Thymus (tissue), 11 donors: ENCODE results near the gene TSTD2. TPM values are rescaled to one million over a fixed set of nuclear protein-coding genes. Genes with fewer than 3 reads are reported as not detected.

Experiments used
- DNase-seq, 9 donors: peaks; one replicate each; pipeline ENCODE4 v3.0.0-alpha.2; 2013; ENCODE audit warnings: low spot score in 9 of 9, low read depth in 6 of 9, missing footprints in 1 of 9
- H3K27ac ChIP-seq, 2 donors: one replicate each; pipeline ENCODE4 v1.5.1; 2013; ENCODE audit warnings: control low read depth in 1 of 2, low read depth in 1 of 2, low read length in 1 of 2, mild to moderate bottlenecking in 1 of 2, moderate library complexity in 1 of 2
- H3K27me3 ChIP-seq, 2 donors: one replicate each; pipeline ENCODE4 v1.5.1; 2013; ENCODE audit warnings: low read length in 1 of 2; ENCODE audit not compliant: control insufficient read depth in 2 of 2, insufficient read depth in 1 of 2
- H3K36me3 ChIP-seq, 2 donors: one replicate each; pipeline ENCODE4 v1.5.1; 2013; ENCODE audit warnings: low read length in 1 of 2, mild to moderate bottlenecking in 1 of 2, moderate library complexity in 1 of 2; ENCODE audit not compliant: control insufficient read depth in 2 of 2, insufficient read depth in 2 of 2
- H3K4me1 ChIP-seq, 2 donors: one replicate each; pipeline ENCODE4 v1.5.1; 2013; ENCODE audit warnings: low read length in 2 of 2; ENCODE audit not compliant: control insufficient read depth in 2 of 2, insufficient read depth in 2 of 2
- H3K4me3 ChIP-seq, 2 donors: one replicate each; pipeline ENCODE4 v1.5.1; 2013; ENCODE audit warnings: low read length in 2 of 2, control low read depth in 1 of 2, mild to moderate bottlenecking in 1 of 2
- H3K9me3 ChIP-seq, 2 donors: one replicate each; pipeline ENCODE4 v1.5.1; 2013; ENCODE audit warnings: low read length in 1 of 2, mild to moderate bottlenecking in 1 of 2; ENCODE audit not compliant: control insufficient read depth in 2 of 2, insufficient read depth in 1 of 2
- WGBS: extraction: QIAGEN DNeasy Blood & Tissue Kit; methylation state at CpG from one replicate; pipeline ENCODE4 v1.1.7; 2013; 5-methylcytosine and 5-hydroxymethylcytosine counted together
- polyA plus RNA-seq: library from polyadenylated mRNA; stranded (reverse); fragments of 200-250 nt; gene quantifications from one replicate; pipeline ENCODE4 v1.2.3, GENCODE V29; 2013
- total RNA-seq: library from RNA; stranded (reverse); fragments of 120-200 nt; gene quantifications from one replicate; pipeline ENCODE4 v1.2.4, GENCODE V29; 2013
- donor health status: healthy.

TSTD2 gene
- total and polyA plus RNA-seq, 2 donors, result 16.0 to 19.6 TPM

DNA sequence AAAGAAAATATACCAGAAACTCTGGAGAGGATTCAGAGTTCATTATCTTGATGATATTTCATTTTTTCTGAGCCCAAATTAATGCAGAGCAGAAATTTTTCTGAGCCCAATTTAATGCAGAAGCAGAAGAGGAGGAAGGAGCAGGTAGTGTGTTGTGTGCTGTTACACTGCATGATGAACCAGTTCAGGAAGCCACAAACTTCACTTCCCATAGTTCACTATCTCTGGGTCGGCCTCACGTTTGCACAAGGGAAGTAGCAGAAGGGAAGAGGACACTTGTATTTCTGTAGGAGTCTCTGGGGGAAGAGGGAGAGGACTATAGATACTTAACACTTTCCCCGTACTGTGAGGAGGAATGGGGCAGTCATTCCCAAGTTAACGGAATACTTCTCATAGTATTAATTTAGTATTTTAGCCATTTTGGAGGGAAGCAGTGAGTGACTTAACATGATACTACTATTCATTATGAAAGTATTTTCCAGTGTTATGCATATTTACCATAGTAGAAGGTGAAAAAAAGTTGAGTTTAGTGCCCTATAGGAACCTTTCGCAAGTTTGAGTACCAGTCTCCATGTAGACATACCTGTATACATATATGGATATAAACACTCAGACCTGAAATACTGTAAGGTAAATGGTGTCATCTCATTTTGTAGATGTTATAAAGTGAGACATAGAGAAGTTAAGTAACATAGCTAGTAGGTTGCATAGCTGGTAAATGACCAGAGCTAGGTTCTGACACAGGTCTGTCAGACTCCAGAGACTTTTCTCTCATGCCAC, 33.9 kb upstream of the TSTD2 start:
- DNase-seq, result peak in 1 of 9 donors; percentile 2
- Histone ChIP-seq H3K4me1 (no peaks in the 10 kb centered on the region), H3K4me3 (no peak overlapping the region), H3K36me3 (peaks cover 47 to 86% of the 10 kb centered on the region in 2 donors), H3K27ac (no peak overlapping the region), H3K9me3 (no peaks in the 10 kb centered on the region), H3K27me3 (no peaks in the 10 kb centered on the region)
- 64% methylated on average over 5 of the region's 5 CpGs for WGBS

- H3K27ac ChIP-seq, result no peak overlapping the region
- peaks cover 46 to 81% of the 10 kb centered on the region in 2 donors for H3K36me3 ChIP-seq
- DNase-seq, result no peak
- no peaks in the 10 kb centered on the region for H3K9me3 ChIP-seq
- whole genome bisulfite sequencing, result 95% methylated on average over 3 of the region's 3 CpGs
- H3K4me3 ChIP-seq, result no peak overlapping the region
- H3K4me1 ChIP-seq, result no peaks in the 10 kb centered on the region
- H3K27me3 ChIP-seq, result no peaks in the 10 kb centered on the region
These were observed 32.6 kb upstream of the TSTD2 start for GRCh38 chr9:97665742-97666141.

GRCh38 chr9:97660847-97661246, 27.7 kb upstream of the TSTD2 start:
- Histone ChIP-seq H3K4me3 (no peak overlapping the region), H3K27ac (no peak overlapping the region), H3K27me3 (no peaks in the 10 kb centered on the region), H3K9me3 (no peaks in the 10 kb centered on the region), H3K4me1 (no peaks in the 10 kb centered on the region), H3K36me3 (peaks cover 45 to 74% of the 10 kb centered on the region in 2 donors)
- WGBS, result over 99% methylated on average over 2 of the region's 2 CpGs
- no peak for DNase-seq

DNA sequence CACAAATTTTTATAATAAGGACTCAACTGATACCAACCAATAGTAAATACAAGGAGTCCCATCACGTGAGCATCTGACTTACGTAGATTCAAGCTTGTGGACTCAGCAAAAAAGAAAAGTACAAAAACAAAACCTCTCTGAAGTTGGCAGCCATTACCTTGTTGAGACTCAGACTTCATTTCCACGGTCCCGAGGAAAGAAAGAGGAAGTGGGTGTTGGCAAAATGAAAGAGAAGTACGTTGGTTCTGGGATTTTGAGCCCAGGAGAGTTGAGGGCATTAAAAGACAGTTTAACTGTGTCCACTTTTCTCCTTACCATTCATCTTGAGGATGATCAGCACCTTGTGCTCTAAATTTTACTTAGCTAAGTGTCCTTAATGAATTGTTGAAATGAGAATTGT, 27.2 kb upstream of the TSTD2 start:
- H3K9me3 ChIP-seq, result no peaks in the 10 kb centered on the region
- WGBS, result 78% methylated on average over 5 of the region's 5 CpGs
- no peak overlapping the region for H3K4me3 ChIP-seq
- H3K36me3 ChIP-seq, result peaks cover 44 to 75% of the 10 kb centered on the region in 2 donors
- no peaks in the 10 kb centered on the region for H3K27me3 ChIP-seq
- peak in 1 of 9 donors; percentile 3 for DNase-seq
- no peaks in the 10 kb centered on the region for H3K4me1 ChIP-seq
- no peak overlapping the region for H3K27ac ChIP-seq

GRCh38 chr9:97659771-97660170, 26.6 kb upstream of the TSTD2 start:
- H3K27me3 ChIP-seq, result no peaks in the 10 kb centered on the region
- H3K4me1 ChIP-seq, result no peaks in the 10 kb centered on the region
- H3K27ac ChIP-seq, result no peak overlapping the region
- H3K9me3 ChIP-seq, result no peaks in the 10 kb centered on the region
- peaks cover 38 to 74% of the 10 kb centered on the region in 2 donors for H3K36me3 ChIP-seq
- no peak overlapping the region for H3K4me3 ChIP-seq
- no peak for DNase-seq
- WGBS, result 99% methylated on average over 3 of the region's 3 CpGs

DNA sequence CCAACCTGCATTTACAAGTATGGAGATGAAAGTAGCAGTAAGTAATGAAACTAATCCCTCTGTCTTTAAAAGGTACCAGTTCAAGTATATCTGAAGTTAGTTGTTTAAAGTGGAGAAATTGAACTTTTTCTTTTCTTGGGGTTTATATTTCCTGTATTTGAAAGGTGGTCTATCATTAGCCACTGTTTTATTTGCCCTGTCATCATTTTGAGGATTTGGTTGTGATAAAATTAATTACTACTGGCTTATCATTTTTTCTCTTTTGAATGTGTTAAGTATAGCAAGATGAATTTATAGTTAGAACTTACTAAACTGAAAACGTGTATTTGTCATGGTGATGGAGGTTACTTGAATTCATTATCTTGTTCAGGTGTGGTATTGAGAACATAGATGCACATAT, 25.5 kb upstream of the TSTD2 start:
- no peak overlapping the region for H3K27ac ChIP-seq
- H3K9me3 ChIP-seq, result no peaks in the 10 kb centered on the region
- no peaks in the 10 kb centered on the region for H3K4me1 ChIP-seq
- 97% methylated on average over 1 of the region's 1 CpG for WGBS
- H3K27me3 ChIP-seq, result no peaks in the 10 kb centered on the region
- no peak for DNase-seq
- no peak overlapping the region for H3K4me3 ChIP-seq
- peaks cover 31 to 70% of the 10 kb centered on the region in 2 donors for H3K36me3 ChIP-seq

- H3K27ac ChIP-seq, result no peak overlapping the region
- H3K4me3 ChIP-seq, result no peak overlapping the region
- H3K4me1 ChIP-seq, result no peaks in the 10 kb centered on the region
- 98% methylated on average over 3 of the region's 3 CpGs for WGBS
- no peak for DNase-seq
- peaks cover 17 to 56% of the 10 kb centered on the region in 2 donors for H3K36me3 ChIP-seq
- no peaks in the 10 kb centered on the region for H3K27me3 ChIP-seq
- H3K9me3 ChIP-seq, result no peaks in the 10 kb centered on the region
These were observed 18.5 kb upstream of the TSTD2 start for GRCh38 chr9:97651646-97652045.

- Histone ChIP-seq H3K4me3 (no peak overlapping the region), H3K4me1 (no peaks in the 10 kb centered on the region), H3K27ac (no peak overlapping the region), H3K36me3 (peaks cover 15 to 58% of the 10 kb centered on the region in 2 donors), H3K27me3 (no peaks in the 10 kb centered on the region), H3K9me3 (no peaks in the 10 kb centered on the region)
- WGBS, result 97% methylated on average over 5 of the region's 5 CpGs
- DNase-seq, result no peak
These were observed 14.8 kb upstream of the TSTD2 start for GRCh38 chr9:97647996-97648395.

DNA sequence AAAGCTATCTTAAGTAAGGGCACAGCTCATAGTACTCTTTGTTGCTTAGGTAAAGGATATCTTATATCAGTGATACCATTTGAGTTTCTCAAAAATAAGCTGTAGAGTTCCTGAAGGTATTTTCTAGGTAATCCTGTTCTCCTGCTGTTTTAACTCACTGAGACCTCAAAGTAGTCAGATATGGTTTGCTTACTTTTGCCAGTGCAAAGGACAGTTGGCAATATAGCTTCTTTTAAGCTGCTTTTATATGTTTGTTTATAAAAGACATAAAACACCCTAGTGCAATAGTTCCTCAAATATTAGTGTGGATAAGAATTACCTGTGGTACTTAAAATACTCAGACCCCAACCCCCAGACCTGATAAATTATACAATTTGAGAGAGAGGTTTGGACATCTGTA, 12.6 kb upstream of the TSTD2 start:
- peaks cover 15 to 63% of the 10 kb centered on the region in 2 donors for H3K36me3 ChIP-seq
- no peaks in the 10 kb centered on the region for H3K4me1 ChIP-seq
- DNase-seq, result no peak
- H3K27ac ChIP-seq, result no peak overlapping the region
- H3K27me3 ChIP-seq, result no peaks in the 10 kb centered on the region
- no peaks in the 10 kb centered on the region for H3K9me3 ChIP-seq
- H3K4me3 ChIP-seq, result no peak overlapping the region
